ENCODE results near the gene ADI1.
"Not testable (repeated sequence)": the region's sequence is repeated elsewhere in the genome, so short reads cannot be mapped to it uniquely, and the experiment has no call there.

DNA sequence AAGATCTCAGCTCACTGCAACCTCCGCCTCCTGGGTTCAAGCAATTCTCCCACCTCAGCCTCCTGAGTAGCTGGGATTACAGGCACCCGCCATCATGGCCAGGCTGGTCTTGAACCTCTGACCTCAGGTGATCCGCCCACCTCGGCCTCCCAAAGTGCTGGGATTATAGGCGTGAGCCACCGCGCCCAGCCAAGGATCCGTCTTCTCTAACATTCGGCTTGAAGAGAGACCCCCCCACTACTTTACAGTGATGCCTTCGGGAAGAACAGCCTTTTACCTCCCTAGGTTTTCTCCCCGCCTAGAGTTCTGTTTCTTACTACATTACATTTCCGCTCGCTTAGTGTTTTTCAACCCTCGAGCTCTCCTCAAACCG, 22.6 kb downstream of the ADI1 start:
- TF ChIP-seq, protein P1, sequence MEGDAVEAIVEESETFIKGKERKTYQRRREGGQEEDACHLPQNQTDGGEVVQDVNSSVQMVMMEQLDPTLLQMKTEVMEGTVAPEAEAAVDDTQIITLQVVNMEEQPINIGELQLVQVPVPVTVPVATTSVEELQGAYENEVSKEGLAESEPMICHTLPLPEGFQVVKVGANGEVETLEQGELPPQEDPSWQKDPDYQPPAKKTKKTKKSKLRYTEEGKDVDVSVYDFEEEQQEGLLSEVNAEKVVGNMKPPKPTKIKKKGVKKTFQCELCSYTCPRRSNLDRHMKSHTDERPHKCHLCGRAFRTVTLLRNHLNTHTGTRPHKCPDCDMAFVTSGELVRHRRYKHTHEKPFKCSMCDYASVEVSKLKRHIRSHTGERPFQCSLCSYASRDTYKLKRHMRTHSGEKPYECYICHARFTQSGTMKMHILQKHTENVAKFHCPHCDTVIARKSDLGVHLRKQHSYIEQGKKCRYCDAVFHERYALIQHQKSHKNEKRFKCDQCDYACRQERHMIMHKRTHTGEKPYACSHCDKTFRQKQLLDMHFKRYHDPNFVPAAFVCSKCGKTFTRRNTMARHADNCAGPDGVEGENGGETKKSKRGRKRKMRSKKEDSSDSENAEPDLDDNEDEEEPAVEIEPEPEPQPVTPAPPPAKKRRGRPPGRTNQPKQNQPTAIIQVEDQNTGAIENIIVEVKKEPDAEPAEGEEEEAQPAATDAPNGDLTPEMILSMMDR (IDR thresholded peaks at IDR 0.05; ENCODE audit: low read length): not testable (repeated sequence)
- not testable (repeated sequence) for TF ChIP-seq EZH2 (IDR thresholded peaks at IDR 0.05; ENCODE audit: borderline replicate concordance, low read length)
